ENCODE results near the gene SLC16A10.
"Not testable (repeated sequence)": the region's sequence is repeated elsewhere in the genome, so short reads cannot be mapped to it uniquely, and the experiment has no call there.

SLC16A10 gene

DNA sequence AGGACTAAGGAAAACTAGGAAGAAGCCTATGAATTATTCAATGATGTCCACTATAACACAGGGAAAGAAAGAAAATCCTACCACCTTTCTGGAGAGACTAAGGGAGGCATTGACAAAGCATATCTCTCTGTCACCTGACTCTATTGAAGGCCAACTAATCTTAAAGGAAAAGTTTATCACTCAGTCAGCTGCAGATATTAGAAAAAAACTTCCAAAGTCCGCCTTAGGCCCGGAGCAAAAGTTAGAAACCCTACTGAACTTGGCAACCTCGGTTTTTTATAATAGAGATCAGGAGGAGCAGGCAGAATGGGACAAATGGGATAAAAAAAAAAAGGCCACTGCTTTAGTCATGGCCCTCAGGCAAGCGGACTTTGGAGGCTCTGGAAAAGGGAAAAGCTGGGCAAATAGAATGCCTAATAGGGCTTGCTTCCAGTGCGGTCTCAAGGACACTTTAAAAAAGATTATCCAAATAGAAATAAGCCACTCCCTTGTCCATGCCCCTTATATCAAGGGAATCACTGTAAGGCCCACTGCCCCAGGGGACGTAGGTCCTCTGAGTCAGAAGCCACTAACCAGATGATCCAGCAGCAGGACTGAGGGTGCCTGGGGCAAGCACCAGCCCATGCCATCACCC, 47.0 kb downstream of the SLC16A10 start:
- not testable (repeated sequence) for DNase-seq

DNA sequence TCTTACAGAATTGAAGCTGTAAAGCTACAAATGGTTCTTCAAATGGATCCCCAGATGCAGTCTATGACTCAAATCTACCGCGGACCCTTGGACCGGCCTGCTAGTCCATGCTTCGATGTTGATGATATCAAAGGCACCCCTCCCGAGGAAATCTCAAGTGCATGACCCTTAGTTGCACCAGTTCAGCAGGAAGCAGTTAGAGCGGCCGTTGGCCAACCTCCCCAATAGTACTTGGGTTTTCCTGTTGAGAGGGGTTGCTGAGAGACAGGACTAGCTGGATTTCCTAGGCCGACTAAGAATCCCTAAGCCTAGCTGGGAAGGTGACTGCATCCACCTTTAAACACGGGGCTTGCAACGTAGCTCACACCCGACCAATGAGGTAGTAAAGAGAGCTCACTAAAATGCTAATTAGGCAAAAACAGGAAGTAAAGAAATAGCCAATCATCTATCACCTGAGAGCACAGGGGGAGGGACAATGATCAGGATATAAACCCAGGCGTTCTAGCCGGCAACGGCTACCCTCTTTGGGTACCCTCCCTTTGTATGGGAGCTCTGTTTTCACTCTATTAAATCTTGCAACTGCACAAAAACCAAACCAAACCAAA, 50.3 kb downstream of the SLC16A10 start:
- DNase-seq: not testable (repeated sequence)

DNA sequence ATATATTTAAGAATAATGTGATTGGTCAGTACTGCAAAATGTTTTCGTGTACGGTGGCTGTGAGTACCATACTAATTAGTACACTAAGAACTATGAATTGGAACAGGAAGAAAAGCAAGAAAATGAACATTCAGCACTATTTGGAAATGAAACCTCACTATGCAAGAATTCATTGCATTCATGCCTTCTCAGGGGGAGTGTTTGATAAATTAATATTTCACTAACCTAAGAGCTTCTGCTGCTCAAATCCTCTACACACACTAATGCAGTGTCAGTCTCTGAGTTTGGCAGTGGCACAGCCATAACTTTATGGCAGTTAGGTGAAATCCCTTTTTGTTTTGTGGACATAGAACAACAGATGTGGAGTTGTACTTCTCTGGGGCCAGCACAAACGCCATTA, 60.1 kb downstream of the SLC16A10 start:
- DNase-seq: no peak

DNA sequence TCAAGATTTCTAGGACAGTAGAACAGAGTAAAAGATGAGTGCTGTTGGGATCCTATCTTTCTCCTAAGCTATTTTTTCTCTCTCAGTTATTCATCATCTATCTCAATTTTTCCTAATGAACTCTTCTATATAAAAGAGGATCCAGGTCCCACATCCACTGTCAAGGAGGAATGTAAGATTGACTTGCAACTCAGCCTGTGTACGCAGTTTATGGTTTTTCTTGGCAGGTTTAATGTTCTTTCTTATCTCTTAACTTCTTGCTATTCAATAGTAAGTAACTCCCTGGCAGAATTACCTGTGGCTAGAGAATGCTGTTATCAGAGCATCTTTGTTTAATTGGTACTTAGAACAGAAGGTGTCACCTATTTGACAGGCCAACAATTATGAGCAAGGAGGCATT, 60.8 kb downstream of the SLC16A10 start:
- no peak for DNase-seq

DNA sequence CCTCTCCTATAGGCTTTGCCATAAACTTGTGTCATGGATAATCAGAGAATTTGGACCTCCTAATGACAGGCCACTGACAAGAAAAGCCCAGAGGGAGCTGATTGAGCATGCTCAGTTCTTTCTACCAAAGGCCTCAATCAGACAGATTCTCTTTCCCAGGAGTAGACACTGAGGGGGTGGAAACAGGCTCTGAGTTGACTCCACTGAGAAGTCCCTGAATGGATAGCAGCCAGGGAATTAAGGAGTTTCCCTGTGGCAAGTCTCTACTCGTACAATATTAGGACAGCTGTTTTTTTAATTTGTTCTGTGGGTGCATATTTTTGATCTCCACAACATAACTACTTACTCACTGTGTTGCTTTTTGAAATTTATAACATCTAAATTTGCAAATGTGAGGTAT, 63.3 kb downstream of the SLC16A10 start:
- DNase-seq: no peak

DNA sequence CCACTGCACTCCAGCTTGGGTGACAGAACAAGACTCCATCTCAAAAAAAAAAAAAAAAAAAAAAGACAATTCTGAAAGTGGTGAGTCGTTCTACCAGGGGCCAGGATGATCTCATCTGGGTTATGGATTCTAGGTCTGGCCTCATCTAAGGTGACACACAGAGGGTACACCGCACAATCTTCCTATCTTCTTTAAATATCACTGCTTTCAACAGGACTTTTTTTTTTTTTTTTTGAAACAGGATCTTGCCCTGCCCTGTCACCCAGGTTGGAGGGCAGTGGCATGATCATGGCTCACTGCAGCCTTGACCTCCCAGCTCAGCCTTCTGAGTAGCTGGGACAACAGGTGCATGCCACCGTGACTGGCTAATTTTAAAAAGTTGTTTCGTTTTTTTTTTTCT, 67.7 kb downstream of the SLC16A10 start:
- DNase-seq: no peak

DNA sequence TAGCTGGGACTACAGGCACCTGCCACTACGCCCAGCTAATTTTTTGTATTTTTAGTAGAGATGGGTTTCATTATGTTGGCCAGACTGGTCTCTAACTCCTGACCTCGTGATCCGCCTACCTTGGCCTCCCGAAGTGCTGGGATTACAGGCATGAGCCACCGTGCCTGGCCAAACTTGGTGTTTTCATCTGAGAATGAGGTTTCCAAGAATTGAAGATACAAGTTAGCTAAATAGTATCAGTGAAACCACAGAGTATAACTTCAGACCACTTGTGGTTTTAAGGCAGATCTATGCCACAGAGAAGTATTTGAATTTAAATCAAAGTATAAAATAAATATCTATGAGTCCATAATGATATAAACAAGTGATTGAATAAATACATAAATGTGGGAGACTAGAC, 70.1 kb downstream of the SLC16A10 start:
- DNase-seq: no peak

DNA sequence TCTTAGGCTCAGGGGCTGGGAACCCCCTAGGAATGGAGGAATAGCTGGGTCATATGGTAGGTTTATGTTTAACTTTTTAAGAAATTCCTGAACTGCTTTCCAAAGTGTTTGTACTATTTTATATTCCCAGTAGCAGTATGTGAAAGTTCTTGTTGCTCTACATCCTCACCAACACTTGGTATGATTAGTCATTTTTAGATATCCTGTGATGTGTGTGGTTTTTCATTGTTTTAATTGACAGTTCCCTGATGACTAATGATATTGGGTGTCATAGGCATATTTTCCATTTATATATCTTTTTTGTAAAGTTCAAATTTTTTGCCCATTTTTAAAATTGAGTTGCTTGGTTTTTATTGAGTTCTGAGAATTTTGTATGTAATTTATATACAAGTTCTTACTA, 72.3 kb downstream of the SLC16A10 start:
- no peak for DNase-seq

DNA sequence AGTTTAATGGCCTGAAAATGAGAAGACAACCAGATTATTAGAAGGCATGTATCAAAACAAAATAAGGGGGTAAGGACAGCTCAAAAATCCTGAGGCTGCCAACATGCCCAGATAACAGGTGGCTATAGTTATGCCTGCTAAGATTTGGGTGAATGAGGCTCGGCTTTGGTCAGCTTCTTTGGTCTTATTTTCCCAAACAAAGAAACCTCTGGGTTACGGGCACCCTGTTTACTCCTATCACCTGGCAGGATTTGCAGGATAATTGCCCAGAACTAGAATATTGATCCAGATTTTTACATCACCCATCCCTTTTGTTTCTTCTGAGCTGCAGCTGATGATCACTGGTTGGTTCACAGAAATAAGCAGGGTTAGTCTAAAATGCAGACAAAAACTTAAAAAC, 74.3 kb downstream of the SLC16A10 start:
- DNase-seq: no peak

DNA sequence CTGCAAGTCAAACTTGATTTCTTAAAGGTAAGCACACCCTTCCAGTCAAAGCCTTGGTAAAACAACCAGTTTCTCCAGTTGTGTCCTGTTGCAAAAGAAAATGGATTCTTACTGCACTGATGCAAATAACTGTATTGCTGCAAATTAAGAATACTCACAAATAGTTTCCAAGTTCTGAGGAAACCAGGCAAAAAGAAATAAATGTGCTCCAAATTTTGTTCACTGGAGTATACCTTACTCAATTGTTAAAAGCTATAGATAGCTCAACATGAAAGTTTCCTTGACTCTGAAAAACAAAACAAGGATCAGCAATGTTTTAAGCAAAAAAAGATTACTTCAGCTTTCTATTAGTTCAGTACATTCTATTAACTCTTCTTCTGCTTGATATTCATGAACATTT, 75.2 kb downstream of the SLC16A10 start:
- DNase-seq: no peak

DNA sequence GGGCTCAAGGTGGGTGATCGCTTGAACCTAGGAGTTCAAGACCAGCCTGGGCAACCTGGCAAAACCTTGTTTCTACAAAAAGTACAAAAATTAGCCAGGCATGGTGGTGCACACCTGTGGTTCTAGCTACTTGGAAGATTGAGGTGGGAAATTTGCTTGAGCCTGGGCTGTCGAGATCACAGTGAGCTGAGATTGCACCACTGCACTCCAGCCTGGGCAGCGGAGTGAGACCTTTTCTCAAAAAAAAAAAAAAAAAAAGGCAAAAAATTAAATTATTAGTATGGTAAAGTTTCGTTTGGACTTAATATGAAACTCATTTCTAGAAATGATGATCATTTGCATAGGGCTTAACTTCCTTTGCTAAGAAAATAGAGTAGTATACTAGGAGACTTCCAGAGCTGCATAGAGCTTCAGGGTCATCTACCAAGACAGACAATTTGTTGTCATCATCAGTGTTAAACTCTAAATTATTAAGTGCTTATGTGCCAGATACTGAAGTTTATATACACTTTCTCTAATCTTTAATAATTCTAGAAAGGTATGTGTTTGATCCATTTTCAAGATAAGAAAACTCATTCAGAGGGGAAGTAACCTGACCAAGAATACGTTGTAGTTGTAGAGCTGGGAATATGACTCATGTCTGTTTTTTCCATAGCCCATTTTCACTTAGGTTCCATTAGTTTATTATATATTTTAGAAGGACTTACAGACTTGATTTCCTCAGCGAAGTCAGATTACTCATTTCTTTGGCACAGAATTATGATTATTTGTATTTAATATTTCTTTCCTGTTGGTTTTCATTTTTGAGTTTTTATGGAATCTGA, 84.5 kb downstream of the SLC16A10 start:
- DNase-seq: no peak

DNA sequence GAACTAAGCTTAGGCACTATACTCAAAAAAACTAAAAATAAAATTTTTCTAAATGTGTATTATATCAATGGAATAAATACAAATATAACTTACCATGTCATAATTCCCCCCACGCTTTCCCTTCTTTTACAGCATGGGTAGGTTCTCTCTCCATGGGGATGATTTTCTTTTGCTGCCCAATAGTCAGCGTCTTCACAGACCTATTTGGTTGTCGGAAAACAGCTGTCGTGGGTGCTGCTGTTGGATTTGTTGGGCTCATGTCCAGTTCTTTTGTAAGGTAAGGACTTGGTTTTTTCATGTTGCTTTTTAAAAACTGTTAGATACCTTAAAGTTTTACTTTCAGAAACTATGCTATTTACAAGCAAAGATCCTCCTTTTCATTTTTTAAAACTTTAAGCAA, 85.3 kb downstream of the SLC16A10 start:
- no peak for DNase-seq

DNA sequence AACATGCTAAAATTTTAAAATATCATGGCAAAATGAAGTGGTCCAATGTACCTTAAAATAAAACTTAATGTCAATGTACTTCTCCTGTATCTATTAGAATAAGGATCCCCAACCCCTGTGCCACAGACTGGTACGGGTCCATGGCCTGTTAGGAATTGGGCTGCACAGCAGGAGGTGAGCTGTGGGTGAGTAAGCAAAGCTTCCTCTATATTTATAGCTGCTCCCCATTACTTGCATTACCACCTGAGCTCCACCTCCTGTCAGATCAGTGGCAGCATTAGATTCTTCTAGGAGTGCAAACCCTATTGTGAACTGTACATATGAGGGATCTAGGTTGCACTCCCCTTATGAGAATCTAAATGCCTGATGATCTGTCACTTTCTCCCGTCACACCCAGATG, 86.0 kb downstream of the SLC16A10 start:
- DNase-seq: no peak

DNA sequence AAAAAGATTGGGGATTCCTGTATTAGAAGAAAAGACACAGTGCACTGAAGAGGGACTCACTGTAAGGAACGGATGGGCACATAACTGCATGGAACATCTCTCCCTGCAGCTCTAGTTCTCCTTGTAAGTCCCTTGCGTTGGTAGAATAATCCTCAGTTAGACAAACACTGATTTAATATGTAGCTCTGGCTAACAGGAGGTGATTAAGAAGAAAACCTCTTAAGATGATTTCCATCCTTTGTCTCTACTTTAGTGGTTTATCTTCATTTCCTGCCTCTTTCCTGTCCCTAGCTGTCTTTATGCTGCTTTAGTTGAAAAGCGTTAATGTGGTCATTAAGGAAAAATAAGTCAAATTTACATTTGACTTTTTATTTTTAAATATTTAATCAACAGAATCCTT, 86.6 kb downstream of the SLC16A10 start:
- DNase-seq: no peak

DNA sequence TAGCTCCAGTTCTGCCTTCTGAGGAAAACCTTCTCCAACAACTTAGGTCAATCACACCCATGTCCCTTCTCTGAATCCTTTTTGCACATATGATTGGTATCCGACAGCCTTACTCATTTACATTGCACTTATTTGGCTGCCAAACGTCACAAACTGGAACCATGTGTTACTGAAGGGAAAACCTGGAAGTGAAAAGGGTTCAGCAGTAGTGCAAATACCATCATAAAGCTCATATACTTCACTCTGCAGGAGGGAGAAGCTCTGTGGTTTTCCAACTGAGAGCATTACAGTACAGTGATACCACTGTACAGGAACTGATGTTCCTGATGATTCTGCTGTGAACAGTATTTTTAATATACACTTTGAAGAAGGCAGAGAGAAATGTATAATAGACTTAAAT, 87.8 kb downstream of the SLC16A10 start:
- no peak for DNase-seq

DNA sequence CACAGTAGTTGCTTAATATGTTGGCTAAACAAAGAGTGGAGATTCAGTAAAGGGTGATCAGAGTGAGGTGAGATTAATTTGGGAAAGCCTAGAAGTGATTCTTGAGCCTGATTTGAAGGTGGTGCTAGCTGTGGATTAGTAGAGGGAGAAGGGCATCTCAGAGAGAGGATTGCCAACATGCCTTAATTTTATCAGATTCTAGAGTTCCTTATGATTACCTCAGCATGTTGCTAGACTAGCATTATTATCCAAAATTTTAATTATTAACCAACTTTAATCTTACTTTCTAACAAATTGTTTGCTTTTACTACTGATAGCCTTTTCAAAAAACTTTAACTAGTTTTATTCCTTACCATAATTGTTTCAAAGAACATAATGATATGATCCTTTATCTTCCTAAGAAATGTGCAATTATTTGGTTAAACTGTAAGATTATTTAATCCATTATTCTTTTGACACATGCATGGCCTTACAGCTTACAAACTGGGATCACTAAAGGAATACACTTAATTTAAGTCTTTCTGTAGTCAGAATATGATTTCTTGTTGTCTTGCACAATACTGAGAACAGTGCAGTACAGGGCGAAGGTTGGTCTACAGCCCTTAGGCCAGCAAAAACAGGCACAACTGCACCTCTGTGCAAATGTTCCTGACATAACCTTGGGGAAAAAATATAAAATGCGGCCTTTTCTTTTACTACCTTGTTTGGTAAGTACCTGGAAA, 88.9 kb downstream of the SLC16A10 start:
- DNase-seq: no peak

DNA sequence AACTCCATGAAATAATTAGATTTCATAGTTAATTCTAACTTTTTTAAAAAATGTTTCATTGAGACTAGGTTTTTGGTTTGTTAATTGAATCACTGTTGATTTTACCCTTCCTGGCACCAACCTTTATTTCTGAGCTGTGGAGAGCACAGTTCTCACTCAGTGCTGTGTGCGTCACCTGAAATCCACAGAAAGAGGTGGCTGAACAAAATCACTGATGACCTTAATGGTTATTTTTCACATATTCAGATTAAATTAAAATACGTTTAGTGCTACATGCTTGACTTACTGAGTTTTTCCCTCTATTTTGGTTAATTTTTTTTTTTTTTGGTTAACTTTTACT, 89.4 kb downstream of the SLC16A10 start:
- no peak for DNase-seq

DNA sequence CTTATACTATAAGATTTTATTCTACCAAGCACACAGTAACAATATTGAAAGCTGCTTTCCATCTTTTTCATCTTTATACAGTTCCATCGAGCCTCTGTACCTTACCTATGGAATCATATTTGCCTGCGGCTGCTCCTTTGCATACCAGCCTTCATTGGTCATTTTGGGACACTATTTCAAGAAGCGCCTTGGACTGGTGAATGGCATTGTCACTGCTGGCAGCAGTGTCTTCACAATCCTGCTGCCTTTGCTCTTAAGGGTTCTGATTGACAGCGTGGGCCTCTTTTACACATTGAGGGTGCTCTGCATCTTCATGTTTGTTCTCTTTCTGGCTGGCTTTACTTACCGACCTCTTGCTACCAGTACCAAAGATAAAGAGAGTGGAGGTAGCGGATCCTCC, 89.8 kb downstream of the SLC16A10 start:
- no peak for DNase-seq

DNA sequence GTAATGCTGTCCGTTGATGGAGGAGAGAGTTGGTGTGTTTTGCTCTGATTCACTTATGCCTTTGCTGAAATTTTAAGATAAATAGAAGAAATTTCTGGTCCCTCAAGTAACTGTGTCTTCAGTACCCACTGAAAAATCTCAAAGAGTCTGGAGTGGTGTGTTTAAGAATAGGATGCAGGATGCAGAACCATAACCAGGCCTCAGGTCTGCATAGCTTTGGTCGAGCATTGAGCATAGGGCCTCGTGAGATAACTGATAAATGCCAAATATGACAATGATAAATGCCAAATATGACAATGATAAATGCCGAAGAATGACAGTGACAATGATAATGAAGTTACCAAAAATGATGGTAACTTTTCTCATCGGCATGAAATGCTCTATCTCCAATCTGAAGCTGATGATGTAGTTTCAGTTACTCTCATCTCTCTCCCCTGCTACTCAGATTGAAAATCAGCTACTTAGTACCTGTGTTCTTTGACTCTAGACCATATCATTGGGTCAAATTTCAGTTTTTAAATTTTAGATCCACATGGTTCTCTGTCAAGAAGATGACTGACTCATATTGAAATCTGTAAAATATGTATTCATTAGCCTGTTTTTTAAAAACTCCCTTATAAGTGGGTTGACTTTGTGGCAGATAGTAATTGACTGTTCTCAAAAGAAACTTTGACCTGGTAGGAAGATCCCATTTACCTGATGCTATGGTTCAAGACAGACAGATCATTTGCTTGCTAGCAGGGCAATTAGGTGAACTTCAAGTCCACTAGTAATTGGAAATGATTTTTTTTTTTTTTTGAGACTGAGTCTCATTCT, 96.6 kb downstream of the SLC16A10 start:
- no peak for DNase-seq

DNA sequence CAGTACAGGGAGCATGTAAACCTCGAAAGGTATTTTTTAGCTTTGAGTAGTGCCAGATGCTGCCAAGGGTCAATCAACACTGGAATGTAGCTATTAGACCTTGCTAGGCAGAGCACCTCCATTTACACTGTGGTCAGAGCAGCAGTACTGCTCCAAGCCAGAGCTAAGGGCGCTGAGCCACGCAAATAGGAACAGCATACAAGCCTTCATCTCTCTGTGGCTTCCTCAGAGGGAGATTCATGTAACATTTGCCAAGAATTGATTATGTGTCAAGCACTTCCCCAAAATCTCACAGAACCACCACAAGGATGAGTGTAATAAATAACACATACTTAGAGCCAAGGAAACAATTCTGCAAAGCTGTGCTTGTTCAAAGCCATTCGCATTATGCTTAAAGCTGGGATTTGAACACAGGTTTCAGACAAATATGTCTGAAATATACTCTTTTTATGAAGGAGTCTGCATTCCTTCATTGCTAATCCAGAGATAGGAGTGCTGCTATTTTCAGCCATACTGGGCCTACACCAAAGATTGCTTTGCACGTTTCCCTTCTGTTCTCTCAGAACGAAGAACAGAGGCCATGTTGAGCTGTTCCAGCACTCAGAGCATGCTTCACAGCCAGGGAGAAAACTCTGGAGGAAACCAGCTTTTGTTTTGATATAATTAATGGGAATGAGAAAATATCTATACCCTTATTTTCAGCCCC, 97.7 kb downstream of the SLC16A10 start:
- DNase-seq: no peak

DNA sequence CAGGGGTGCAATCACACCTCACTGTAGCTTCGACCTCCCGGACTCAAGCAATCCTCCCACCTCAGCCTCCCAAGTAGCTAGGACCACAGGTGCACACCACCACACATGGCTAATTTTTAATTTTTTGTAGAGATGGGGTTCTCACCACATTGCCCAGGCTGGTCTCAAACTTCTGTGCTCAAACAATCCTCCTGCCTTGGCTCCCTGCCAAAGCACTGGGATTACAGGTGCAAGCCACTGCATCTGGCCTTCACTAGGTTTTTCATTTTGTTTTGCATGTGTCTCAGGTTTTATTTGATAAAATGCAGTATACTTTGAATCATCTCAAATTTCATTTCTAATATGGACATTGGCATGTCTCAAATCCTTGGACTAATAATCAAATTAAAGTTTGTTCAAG, 98.7 kb downstream of the SLC16A10 start:
- DNase-seq: no peak

DNA sequence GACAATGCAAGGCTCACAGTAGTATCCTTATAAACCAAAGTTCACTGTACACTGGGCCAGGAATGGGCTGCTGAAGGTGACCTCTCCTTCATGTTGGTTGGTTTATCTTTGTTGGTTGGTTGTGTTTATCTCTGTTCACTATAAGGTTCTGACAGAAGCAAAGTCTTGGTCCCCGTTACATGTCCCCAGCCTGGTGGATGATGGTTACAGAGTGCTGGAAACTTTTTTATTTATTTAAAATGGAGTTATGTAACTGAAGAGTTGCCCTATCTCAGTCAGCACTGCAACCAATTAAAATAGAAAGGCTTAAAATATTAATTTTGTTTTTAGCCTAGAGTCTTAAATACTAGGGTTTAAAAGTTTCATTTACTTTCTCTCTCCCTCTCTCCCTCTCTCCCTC, 100.6 kb downstream of the SLC16A10 start:
- DNase-seq: no peak
